ENCODE results near the gene NSUN3. TPM values are rescaled to one million over a fixed set of nuclear protein-coding genes. Genes with fewer than 3 reads are reported as not detected.

Gene NSUN3
- total and polyA plus RNA-seq, 2 of the 8 experiments (the other 6 are each of a cell fraction or from before 2014, with no cell fraction given) = 2.1 to 5.1 TPM

DNA sequence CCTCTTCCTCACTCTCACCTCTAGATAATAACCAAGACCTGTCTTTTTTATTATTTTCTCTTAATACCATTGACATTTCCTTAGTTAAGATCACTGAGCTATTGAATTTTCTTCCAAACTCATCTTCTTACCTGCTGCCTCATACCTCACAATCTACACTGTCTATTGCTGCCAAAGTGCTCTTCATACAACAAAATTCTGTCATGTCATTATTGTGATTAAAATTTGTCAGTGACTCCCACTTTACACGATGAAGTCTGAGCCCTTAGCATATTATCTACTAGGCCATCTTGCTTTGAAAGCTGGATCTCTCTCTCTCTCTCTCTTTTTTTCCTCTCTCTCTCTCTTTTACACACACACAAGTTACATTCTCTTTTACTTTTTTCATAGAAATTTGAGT lies 73.3 kb downstream of the NSUN3 start:
- H3K36me3 ChIP-seq (ENCODE audit: control insufficient read depth in 2 of 4, insufficient read depth in 4 of 4, low read length in 3 of 4) = no peaks in the 10 kb centered on the region
- no peak for FAIRE-seq
- no peak for DNase-seq (ENCODE audit: low read depth in 1 of 2, low spot score in 2 of 2)
- no peak overlapping the region for H2AFZ ChIP-seq (ENCODE audit: low read length)
- no peak overlapping the region for H2BK120ac ChIP-seq (replicated peaks; ENCODE audit: low read depth, low read length)
- no peak overlapping the region for H4K5ac ChIP-seq (ENCODE audit: insufficient read length, low read depth, low read length)
- no peaks in the 10 kb centered on the region for H3K23me2 ChIP-seq (ENCODE audit: low read depth, low read length)
- no peaks in the 10 kb centered on the region for H4K20me1 ChIP-seq (replicated peaks in 1 of 2; ENCODE audit: control insufficient read depth in 1 of 2, insufficient read depth in 2 of 2, low read length in 2 of 2)
- H2BK15ac ChIP-seq (ENCODE audit: low read length) = no peak overlapping the region
- no peak overlapping the region for H4K91ac ChIP-seq (replicated peaks; ENCODE audit: insufficient read length, low read length)
- H3K9ac ChIP-seq (replicated peaks in 1 of 4; ENCODE audit: extremely low read depth in 1 of 4, low read depth in 3 of 4, low read length in 3 of 4) = no peak overlapping the region
- H3K4me1 ChIP-seq (replicated peaks in 1 of 4; ENCODE audit: control insufficient read depth in 3 of 4, insufficient read depth in 4 of 4, low read length in 3 of 4) = peaks cover 0 to 2% (median 0%) of the 10 kb centered on the region in 4 experiments; a peak in 2 of 7 replicates
- no peak overlapping the region for H2BK5ac ChIP-seq (ENCODE audit: low read depth, low read length)
- no peaks in the 10 kb centered on the region for H3K9me3 ChIP-seq (ENCODE audit: insufficient read depth in 2 of 2, low read depth in 1 of 2, low read length in 1 of 2)
- H3K4ac ChIP-seq (replicated peaks; ENCODE audit: insufficient read length, low read depth, low read length) = no peak overlapping the region
- 83% methylated on average over 1 of the region's 1 CpG; no CpG with 5 or more reads in 1 of the 2 experiments for WGBS, 2 experiments (ENCODE audit: extremely low coverage in 1 of 2, insufficient coverage in 1 of 2, insufficient read length in 1 of 2, insufficient replicate concordance in 2 of 2, low coverage in 1 of 2, low lambda C conversion rate in 2 of 2, missing lambda C conversion rate in 1 of 2)
- ChIA-PET CTCF (ENCODE audit: partially characterized antibody) (interaction anchor here (1.2 to 2.3 kb wide), 2 partner anchors 12 to 114 kb away, joined by 3 to 9 read pairs; no protein-coding TSS in a partner anchor), POLR2A (ENCODE audit: partially characterized antibody) (no interaction called here)
- H3K27ac ChIP-seq (ENCODE audit: low read depth, low read length) = no peak overlapping the region
- no peak overlapping the region for H3K4me3 ChIP-seq (ENCODE audit: extremely low read depth in 1 of 4, insufficient read depth in 2 of 4, low read depth in 3 of 4, low read length in 4 of 4)
- H3K79me1 ChIP-seq (ENCODE audit: low read depth, low read length) = no peaks in the 10 kb centered on the region
- H3K23ac ChIP-seq (ENCODE audit: insufficient read length) = no peak overlapping the region
- H3K27me3 ChIP-seq (replicated peaks in 1 of 4; ENCODE audit: control insufficient read depth in 3 of 4, extremely low read depth in 1 of 4, insufficient read depth in 3 of 4, low read length in 3 of 4) = no peaks in the 10 kb centered on the region
- no peak overlapping the region for H3K4me2 ChIP-seq (ENCODE audit: insufficient read depth in 1 of 2, low read depth in 2 of 2, low read length in 2 of 2)
- TF ChIP-seq HDAC6 (IDR thresholded peaks at IDR 0.05; ENCODE audit: low read depth, low read length) = no peak
- TF ChIP-seq KDM4A (IDR thresholded peaks at IDR 0.05; ENCODE audit: low read depth, low read length, severe bottlenecking) = no peak
- TF ChIP-seq KDM5A (IDR thresholded peaks at IDR 0.05; ENCODE audit: low read length) = no peak
- no peak for TF ChIP-seq RXRA (IDR thresholded peaks at IDR 0.05; ENCODE audit: insufficient read depth, low read depth, low read length)
- no peak for TF ChIP-seq FOSL1 (IDR thresholded peaks at IDR 0.05; ENCODE audit: insufficient read depth, low read depth, low read length)
- TF ChIP-seq YY1 (IDR thresholded peaks at IDR 0.05; ENCODE audit: low read depth, low read length) = no peak
- no peak for TF ChIP-seq POLR2A (IDR thresholded peaks at IDR 0.05; ENCODE audit: control extremely low read depth in 1 of 2, low read depth in 2 of 2, low read length in 2 of 2)
- TF ChIP-seq MAFK (IDR thresholded peaks at IDR 0.05; ENCODE audit: low read depth, low read length) = no peak
- no peak overlapping the region for H2BK12ac ChIP-seq (ENCODE audit: low read depth, low read length)
- H3K18ac ChIP-seq (ENCODE audit: extremely low read depth, low read length) = no peak overlapping the region
- no peaks in the 10 kb centered on the region for H3K79me2 ChIP-seq (ENCODE audit: control insufficient read depth in 1 of 2, insufficient read depth in 2 of 2, low read length in 2 of 2)
- no peak overlapping the region for H3K14ac ChIP-seq (ENCODE audit: insufficient read length)
- no peak overlapping the region for H3K56ac ChIP-seq (replicated peaks; ENCODE audit: insufficient read length, low read depth, low read length)
- no peak overlapping the region for H2AK5ac ChIP-seq (ENCODE audit: low read depth, low read length)
- H4K8ac ChIP-seq (ENCODE audit: extremely low read depth, insufficient read depth, low read length) = no peak overlapping the region
- H2BK20ac ChIP-seq (ENCODE audit: low read length) = no peak overlapping the region
